SHP77 treated with DMSO at 0.1 percent for 48 hours (cell line): ENCODE data around the gene NIPAL3.
"Not testable (repeated sequence)": the region's sequence is repeated elsewhere in the genome, so short reads cannot be mapped to it uniquely, and the experiment has no call there.

Source experiments
- DNase-seq: peaks from one replicate; lab custom pipeline; 2025; lab: John Stamatoyannopoulos, UW

The NIPAL3 gene

GRCh38 chr1:24425441-24425840 is 9.8 kb downstream of the NIPAL3 start:
- DNase-seq, result no peak

- no peak for DNase-seq
Observed at GRCh38 chr1:24425922-24426321, 10.3 kb downstream of the NIPAL3 start.

- DNase-seq, result no peak
Observed at GRCh38 chr1:24426744-24427544, 11.3 kb downstream of the NIPAL3 start.

GRCh38 chr1:24427545-24427862 is 11.9 kb downstream of the NIPAL3 start:
- no peak for DNase-seq

- DNase-seq, result no peak
Observed at GRCh38 chr1:24435782-24436365, 20.3 kb downstream of the NIPAL3 start.

- no peak for DNase-seq
Observed at GRCh38 chr1:24437631-24438396, 22.2 kb downstream of the NIPAL3 start.

GRCh38 chr1:24438423-24438901 is 22.9 kb downstream of the NIPAL3 start:
- no peak for DNase-seq

- DNase-seq, result no peak
Observed at GRCh38 chr1:24440436-24440835, 24.8 kb downstream of the NIPAL3 start.

GRCh38 chr1:24441480-24441879 is 25.9 kb downstream of the NIPAL3 start:
- no peak for DNase-seq

GRCh38 chr1:24441996-24442668 is 26.5 kb downstream of the NIPAL3 start:
- DNase-seq, result no peak

GRCh38 chr1:24442764-24443163 is 27.2 kb downstream of the NIPAL3 start:
- DNase-seq, result no peak

- no peak for DNase-seq
Observed at GRCh38 chr1:24443241-24443656, 27.6 kb downstream of the NIPAL3 start.

GRCh38 chr1:24446446-24446845 is 30.8 kb downstream of the NIPAL3 start:
- not testable (repeated sequence) for DNase-seq

GRCh38 chr1:24450316-24450715 is 34.7 kb downstream of the NIPAL3 start:
- DNase-seq, result no peak

- DNase-seq, result no peak
Observed at GRCh38 chr1:24450857-24451397, 35.3 kb downstream of the NIPAL3 start.

- DNase-seq, result no peak
Observed at GRCh38 chr1:24451746-24452145, 36.1 kb downstream of the NIPAL3 start.

GRCh38 chr1:24452922-24453485 is 37.4 kb downstream of the NIPAL3 start:
- no peak for DNase-seq

- no peak for DNase-seq
Observed at GRCh38 chr1:24454673-24455072, 39.1 kb downstream of the NIPAL3 start.

- no peak for DNase-seq
Observed at GRCh38 chr1:24455272-24455671, 39.7 kb downstream of the NIPAL3 start.

GRCh38 chr1:24457866-24458265 is 42.3 kb downstream of the NIPAL3 start:
- DNase-seq, result no peak

- DNase-seq, result no peak
Observed at GRCh38 chr1:24459551-24460266, 44.1 kb downstream of the NIPAL3 start.
